ENCODE results near the gene KCNJ15. TPM values are rescaled to one million over a fixed set of nuclear protein-coding genes. Genes with fewer than 3 reads are reported as not detected.

The KCNJ15 gene
- total and polyA plus RNA-seq, 2 donors (not counting 1 experiment from before 2014, with no cell fraction given), result not detected

- Mint-ChIP-seq H3K27ac (no peak overlapping the region), H3K27me3 (no peaks in the 10 kb centered on the region), H3K4me1 (no peaks in the 10 kb centered on the region), H3K4me3 (no peak overlapping the region), H3K9me3 (ENCODE audit: insufficient read depth) (no peaks in the 10 kb centered on the region)
- Histone ChIP-seq H3K4me2 (replicated peaks; ENCODE audit: low read depth, low read length, poor library complexity, severe bottlenecking) (no peak overlapping the region), H3K4me3 (ENCODE audit: control extremely low read depth in 1 of 5, extremely low read depth in 1 of 5, insufficient read depth in 1 of 5, low read depth in 2 of 5, low read length in 4 of 5) (no peak overlapping the region), H3K9ac (ENCODE audit: low read length) (no peak overlapping the region), H4K20me1 (ENCODE audit: control insufficient read depth, insufficient read depth, low read length, poor library complexity, severe bottlenecking) (no peaks in the 10 kb centered on the region), H3K4me1 (ENCODE audit: control insufficient read depth in 2 of 2, insufficient read depth in 2 of 2, low read length in 2 of 2) (no peaks in the 10 kb centered on the region), H3K27me3 (replicated peaks in 1 of 4; ENCODE audit: control extremely low read depth in 1 of 4, control insufficient read depth in 3 of 4, insufficient read depth in 4 of 4, low read length in 3 of 4) (no peaks in the 10 kb centered on the region), H2AFZ (ENCODE audit: insufficient read depth, low read depth, low read length, poor library complexity, severe bottlenecking) (no peak overlapping the region), H3K27ac (ENCODE audit: low read length in 2 of 2) (no peak overlapping the region), H3K36me3 (replicated peaks in 1 of 2; ENCODE audit: control extremely low read depth in 1 of 2, control insufficient read depth in 1 of 2, extremely low read depth in 1 of 2, insufficient read depth in 2 of 2, low read length in 1 of 2) (no peaks in the 10 kb centered on the region), H3K79me2 (ENCODE audit: control insufficient read depth, insufficient read depth, low read length) (no peaks in the 10 kb centered on the region), H3K9me3 (ENCODE audit: control extremely low read depth in 1 of 3, control insufficient read depth in 2 of 3, insufficient read depth in 1 of 3, low read length in 2 of 3) (no peaks in the 10 kb centered on the region)
- 100% methylated on average over 1 of the region's 1 CpG for WGBS (ENCODE audit: insufficient coverage)
- intact Hi-C loops (cut with micrococcal nuclease), result no loop called here
- POLR2A ChIA-PET, result no interaction called here
- CTCF ChIA-PET, result no interaction called here
- no peak for ATAC-seq (ENCODE audit: low read depth)
- TF ChIP-seq EZH2 (IDR thresholded peaks at IDR 0.05; ENCODE audit: borderline replicate concordance, insufficient read depth, low read depth, low read length, poor library complexity, severe bottlenecking) (no peak), CTCF (IDR thresholded peaks at IDR 0.05) (no peak)
- no peak for DNase-seq
These were observed 71.2 kb downstream of the KCNJ15 start for GRCh38 chr21:38327984-38328383.

GRCh38 chr21:38329162-38329561, 72.4 kb downstream of the KCNJ15 start:
- ChIA-PET POLR2A (no interaction called here), CTCF (no interaction called here)
- Histone ChIP-seq H3K79me2 (ENCODE audit: control insufficient read depth, insufficient read depth, low read length) (no peaks in the 10 kb centered on the region), H2AFZ (ENCODE audit: insufficient read depth, low read depth, low read length, poor library complexity, severe bottlenecking) (no peak overlapping the region), H3K4me1 (ENCODE audit: control insufficient read depth in 2 of 2, insufficient read depth in 2 of 2, low read length in 2 of 2) (no peaks in the 10 kb centered on the region), H4K20me1 (ENCODE audit: control insufficient read depth, insufficient read depth, low read length, poor library complexity, severe bottlenecking) (no peaks in the 10 kb centered on the region), H3K9ac (ENCODE audit: low read length) (no peak overlapping the region), H3K4me3 (ENCODE audit: control extremely low read depth in 1 of 5, extremely low read depth in 1 of 5, insufficient read depth in 1 of 5, low read depth in 2 of 5, low read length in 4 of 5) (no peak overlapping the region), H3K36me3 (replicated peaks in 1 of 2; ENCODE audit: control extremely low read depth in 1 of 2, control insufficient read depth in 1 of 2, extremely low read depth in 1 of 2, insufficient read depth in 2 of 2, low read length in 1 of 2) (no peaks in the 10 kb centered on the region), H3K27ac (ENCODE audit: low read length in 2 of 2) (no peak overlapping the region), H3K9me3 (ENCODE audit: control extremely low read depth in 1 of 3, control insufficient read depth in 2 of 3, insufficient read depth in 1 of 3, low read length in 2 of 3) (no peaks in the 10 kb centered on the region), H3K4me2 (replicated peaks; ENCODE audit: low read depth, low read length, poor library complexity, severe bottlenecking) (no peak overlapping the region), H3K27me3 (replicated peaks in 1 of 4; ENCODE audit: control extremely low read depth in 1 of 4, control insufficient read depth in 3 of 4, insufficient read depth in 4 of 4, low read length in 3 of 4) (no peaks in the 10 kb centered on the region)
- ATAC-seq (ENCODE audit: low read depth) (no peak), DNase-seq (no peak)
- H3K9me3 Mint-ChIP-seq (ENCODE audit: insufficient read depth), result no peaks in the 10 kb centered on the region
- TF ChIP-seq EZH2 (IDR thresholded peaks at IDR 0.05; ENCODE audit: borderline replicate concordance, insufficient read depth, low read depth, low read length, poor library complexity, severe bottlenecking) (no peak), CTCF (IDR thresholded peaks at IDR 0.05) (no peak)
- intact Hi-C loops (cut with micrococcal nuclease), result no loop called here
- no peaks in the 10 kb centered on the region for H3K27me3 Mint-ChIP-seq
- no peaks in the 10 kb centered on the region for H3K4me1 Mint-ChIP-seq
- 83% methylated on average over 1 of the region's 2 CpGs for WGBS (ENCODE audit: insufficient coverage)
- no peak overlapping the region for H3K27ac Mint-ChIP-seq
- no peak overlapping the region for H3K4me3 Mint-ChIP-seq

Data from B cell (primary cell).